ENCODE results near the gene SETD1A.
A peak's percentile ranks its signal among the peaks of the same experiment; 100 is the strongest.

SETD1A gene

DNA sequence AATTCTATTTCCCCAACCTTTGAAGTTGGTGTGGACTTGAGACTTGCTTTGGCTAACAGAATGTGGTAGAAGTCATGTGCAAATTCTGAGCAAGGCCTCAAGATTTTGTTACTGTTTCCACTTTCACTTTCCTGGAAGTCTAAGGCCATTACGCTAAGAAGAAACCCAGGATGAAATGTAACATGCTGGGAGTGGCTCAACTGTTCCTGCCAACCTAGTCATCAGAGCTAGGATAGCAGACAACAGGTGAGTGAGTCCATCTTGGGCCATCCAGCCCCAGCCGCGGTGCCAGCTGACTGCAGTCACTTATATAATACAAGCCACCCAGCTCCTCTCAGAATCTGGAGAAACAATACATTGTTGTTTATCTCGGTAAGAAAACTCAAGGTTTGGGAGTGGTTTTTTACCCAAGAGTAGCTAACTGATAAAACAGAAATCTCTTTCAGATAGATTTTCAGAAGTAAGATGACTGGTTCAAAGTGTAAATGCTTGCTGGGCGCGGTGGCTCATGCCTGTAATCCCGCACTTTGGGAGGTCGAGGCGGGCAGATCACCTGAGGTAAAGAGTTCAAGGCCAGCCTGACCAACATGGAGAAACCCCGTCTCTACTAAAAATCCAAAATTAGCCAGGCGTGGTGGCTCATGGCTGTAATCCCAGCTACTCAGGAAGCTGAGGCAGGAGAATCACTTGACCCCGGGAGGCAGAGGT, 65.1 kb downstream of the SETD1A start:
- Mint-ChIP-seq H3K4me1 (ENCODE audit: low read depth) (no peaks in the 10 kb centered on the region), H3K36me3 (no peaks in the 10 kb centered on the region), H3K4me3 (no peak overlapping the region), H3K27me3 (no peaks in the 10 kb centered on the region), H3K9me3 (ENCODE audit: low read depth) (no peaks in the 10 kb centered on the region), H3K27ac (no peak overlapping the region)

GRCh38 chr16:31023252-31023602, 65.7 kb downstream of the SETD1A start:
- Mint-ChIP-seq H3K27ac (no peak overlapping the region), H3K9me3 (ENCODE audit: low read depth) (no peaks in the 10 kb centered on the region), H3K4me1 (ENCODE audit: low read depth) (no peaks in the 10 kb centered on the region), H3K27me3 (no peaks in the 10 kb centered on the region), H3K4me3 (no peak overlapping the region), H3K36me3 (no peaks in the 10 kb centered on the region)

GRCh38 chr16:31023627-31024226, 66.2 kb downstream of the SETD1A start:
- no peak overlapping the region for H3K27ac Mint-ChIP-seq
- no peak overlapping the region for H3K4me3 Mint-ChIP-seq
- no peaks in the 10 kb centered on the region for H3K36me3 Mint-ChIP-seq
- no peaks in the 10 kb centered on the region for H3K27me3 Mint-ChIP-seq
- no peaks in the 10 kb centered on the region for H3K9me3 Mint-ChIP-seq (ENCODE audit: low read depth)
- H3K4me1 Mint-ChIP-seq (ENCODE audit: low read depth), result no peaks in the 10 kb centered on the region

- Mint-ChIP-seq H3K27ac (no peak overlapping the region), H3K4me3 (no peak overlapping the region), H3K27me3 (no peaks in the 10 kb centered on the region)
Observed at GRCh38 chr16:31025339-31025738, 67.8 kb downstream of the SETD1A start.

DNA sequence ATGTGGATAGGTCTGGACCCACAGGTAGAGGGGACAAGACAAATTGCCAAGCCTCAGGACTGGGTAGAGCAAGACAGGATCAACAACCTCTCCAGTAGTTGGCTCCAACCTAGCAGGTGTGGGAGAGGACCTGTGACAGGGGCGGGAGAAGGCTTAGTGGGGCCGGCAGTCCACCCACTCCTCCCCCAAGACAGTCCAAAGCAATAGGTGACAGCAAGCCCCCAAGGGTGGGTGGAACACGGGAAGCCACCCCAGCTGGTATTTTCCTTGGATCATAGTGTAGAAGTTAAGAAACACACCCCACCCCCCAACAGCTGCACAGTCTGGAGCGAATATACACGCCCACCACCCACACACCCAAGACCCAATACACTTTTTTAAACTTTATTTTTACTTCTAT, 71.7 kb downstream of the SETD1A start:
- H3K27ac Mint-ChIP-seq, result no peak overlapping the region
- no peaks in the 10 kb centered on the region for H3K36me3 Mint-ChIP-seq
- H3K27me3 Mint-ChIP-seq, result no peaks in the 10 kb centered on the region
- no peaks in the 10 kb centered on the region for H3K9me3 Mint-ChIP-seq (ENCODE audit: low read depth)
- H3K4me1 Mint-ChIP-seq (ENCODE audit: low read depth), result peaks cover 11% of the 10 kb centered on the region
- H3K4me3 Mint-ChIP-seq, result no peak overlapping the region

More at GRCh38 chr16:31025339-31025738, 67.8 kb downstream of the SETD1A start:
- Mint-ChIP-seq H3K4me1 (ENCODE audit: low read depth) (no peaks in the 10 kb centered on the region), H3K36me3 (no peaks in the 10 kb centered on the region), H3K9me3 (ENCODE audit: low read depth) (no peaks in the 10 kb centered on the region)

DNA sequence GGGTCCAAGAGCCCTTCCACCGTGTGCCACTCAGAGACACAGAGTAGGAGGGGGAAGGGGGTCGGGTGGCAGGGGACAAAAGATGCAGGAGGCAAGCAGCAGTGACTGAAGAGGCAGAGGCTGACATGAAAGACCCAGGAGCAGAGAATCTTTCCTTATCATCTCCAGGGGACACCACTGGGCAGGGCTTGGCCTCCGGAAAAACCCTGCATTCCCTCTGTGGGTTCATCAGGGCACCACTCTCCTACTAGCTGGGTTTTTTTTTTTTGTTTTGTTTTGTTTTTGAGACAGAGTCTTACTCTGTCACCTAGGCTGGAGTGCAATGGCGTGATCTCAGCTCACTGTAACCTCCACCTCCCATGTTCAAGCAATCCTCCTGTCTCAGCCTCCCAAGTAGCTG, 73.7 kb downstream of the SETD1A start:
- Mint-ChIP-seq H3K36me3 (no peaks in the 10 kb centered on the region), H3K9me3 (ENCODE audit: low read depth) (no peaks in the 10 kb centered on the region), H3K4me3 (no peak overlapping the region), H3K27ac (no peak overlapping the region), H3K27me3 (no peaks in the 10 kb centered on the region), H3K4me1 (ENCODE audit: low read depth) (peaks cover 18% of the 10 kb centered on the region)

- Mint-ChIP-seq H3K27me3 (no peaks in the 10 kb centered on the region), H3K36me3 (no peaks in the 10 kb centered on the region), H3K27ac (peak within 1 kb of the TSS; percentile 93), H3K9me3 (ENCODE audit: low read depth) (no peaks in the 10 kb centered on the region), H3K4me1 (ENCODE audit: low read depth) (peaks cover 20% of the 10 kb centered on the region), H3K4me3 (peak within 1 kb of the TSS; percentile 93)
Observed at GRCh38 chr16:31032736-31033708, 75.5 kb downstream of the SETD1A start, which contains the start of gene STX4. Gene STX4, plus strand, starts transcription at chr16:31033558. Its CDS starts 248 bp downstream, at chr16:31033806.

GRCh38 chr16:31033709-31034492, 76.3 kb downstream of the SETD1A start:
- Mint-ChIP-seq H3K27me3 (no peaks in the 10 kb centered on the region), H3K27ac (peak overlapping the region; percentile 93), H3K9me3 (ENCODE audit: low read depth) (no peaks in the 10 kb centered on the region), H3K4me1 (ENCODE audit: low read depth) (peaks cover 20% of the 10 kb centered on the region), H3K36me3 (no peaks in the 10 kb centered on the region), H3K4me3 (peak overlapping the region; percentile 93)

Measured in activated naive CD8-positive, alpha-beta T cell (primary cell).